Lung microvascular endothelial cell (primary cell): ENCODE measurements around the gene BRD3. TPM values are rescaled to one million over a fixed set of nuclear protein-coding genes. Genes with fewer than 3 reads are reported as not detected.

Experiments
- DNase-seq, 2 donors: peaks; one replicate each; pipeline versions ENCODE4 v3.0.0 to v3.0.0-alpha.2; 2010; ENCODE audit warnings: low read depth in 2 of 2
- total RNA-seq: library from RNA; depleted of rRNA; stranded (reverse); fragments of >200 nt; gene quantifications from 2 replicates; pipeline ENCODE4 v1.2.1, GENCODE V29; 2014

BRD3 gene
- total RNA-seq, 1 donor from 2014 or later: 7.1 TPM

GRCh38 chr9:134066913-134067851 is 644 bp downstream of the BRD3 start:
- peak; percentile 45 to 50 for DNase-seq

GRCh38 chr9:134066526-134066912 is 1.3 kb downstream of the BRD3 start:
- DNase-seq: peak; percentile 29 to 31

GRCh38 chr9:134065612-134066419 is 2.0 kb downstream of the BRD3 start:
- peak; percentile 52 to 87 for DNase-seq

GRCh38 chr9:134064711-134065110 is 3.1 kb downstream of the BRD3 start:
- no peak for DNase-seq

GRCh38 chr9:134063571-134064450 is 4.0 kb downstream of the BRD3 start:
- no peak for DNase-seq

GRCh38 chr9:134063088-134063570 is 4.7 kb downstream of the BRD3 start:
- no peak for DNase-seq

GRCh38 chr9:134062461-134063087 is 5.3 kb downstream of the BRD3 start:
- no peak for DNase-seq

GRCh38 chr9:134061688-134062371 is 6.0 kb downstream of the BRD3 start:
- no peak for DNase-seq

GRCh38 chr9:134061019-134061687 is 6.7 kb downstream of the BRD3 start:
- DNase-seq: no peak

GRCh38 chr9:134060546-134060945 is 7.3 kb downstream of the BRD3 start:
- DNase-seq: no peak

- DNase-seq: no peak
Measured at GRCh38 chr9:134059661-134060395, 8.0 kb downstream of the BRD3 start.

GRCh38 chr9:134059188-134059641 is 8.6 kb downstream of the BRD3 start:
- DNase-seq: no peak

- peak in 1 of 2 donors; percentile 56 for DNase-seq
Measured at GRCh38 chr9:134058716-134059115, 9.1 kb downstream of the BRD3 start.

GRCh38 chr9:134057751-134058701 is 9.8 kb downstream of the BRD3 start:
- no peak for DNase-seq

- DNase-seq: no peak
Measured at GRCh38 chr9:134057307-134057657, 10.5 kb downstream of the BRD3 start.

- no peak for DNase-seq
Measured at GRCh38 chr9:134056483-134057306, 11.1 kb downstream of the BRD3 start.

GRCh38 chr9:134055981-134056461 is 11.8 kb downstream of the BRD3 start:
- DNase-seq: peak; percentile 37 to 38
